Measurements from ENCODE around the gene ATG10. TPM values are rescaled to one million over a fixed set of nuclear protein-coding genes. Genes with fewer than 3 reads are reported as not detected.

Gene ATG10
- total RNA-seq, 1 experiment from 2014 or later: 7.6 TPM

GRCh38 chr5:82074950-82075349, 103.1 kb downstream of the ATG10 start:
- no peaks in the 10 kb centered on the region for H3K27me3 ChIP-seq (ENCODE audit: insufficient read depth, low read length)
- Mint-ChIP-seq H3K27me3 (ENCODE audit: low read depth) (no peaks in the 10 kb centered on the region), H3K9me3 (peaks cover 5 to 9% of the 10 kb centered on the region in 2 experiments; a peak in 4 of 5 replicates), H3K4me3 (no peak overlapping the region), H3K36me3 (ENCODE audit: insufficient read depth in 1 of 3, low read depth in 3 of 3) (peaks cover 10 to 21% (median 13%) of the 10 kb centered on the region in 3 experiments), H3K4me1 (peaks cover 7% of the 10 kb centered on the region in 2 experiments), H3K27ac (peak overlapping the region in 1 of 3 experiments; percentile 62; a peak in 1 of 7 replicates)
- no peak overlapping the region for H2BK12ac ChIP-seq (ENCODE audit: insufficient read length, low read depth, low read length)
- no peak overlapping the region for H4K91ac ChIP-seq (ENCODE audit: insufficient read length, low read depth, low read length)
- H3K79me2 ChIP-seq (ENCODE audit: insufficient read depth, low read length): no peaks in the 10 kb centered on the region
- no peak overlapping the region for H3T11ph ChIP-seq (ENCODE audit: low read length)
- no peaks in the 10 kb centered on the region for H3K23me2 ChIP-seq (ENCODE audit: insufficient read length, low read depth, low read length, poor library complexity, severe bottlenecking)
- H3K18ac ChIP-seq (ENCODE audit: insufficient read length, low read depth, low read length): no peak overlapping the region
- no peak for DNase-seq
- H3K4me2 ChIP-seq (ENCODE audit: insufficient read depth, insufficient read length, low read length): no peak overlapping the region
- H4K5ac ChIP-seq (ENCODE audit: insufficient read length, low read depth, low read length): no peak overlapping the region
- no peak overlapping the region for H3K14ac ChIP-seq (ENCODE audit: insufficient read depth, low read length)
- H2BK15ac ChIP-seq (ENCODE audit: low read depth, low read length): no peak overlapping the region
- H2AFZ ChIP-seq (ENCODE audit: low read length): no peak overlapping the region
- no peak overlapping the region for H3K56ac ChIP-seq (ENCODE audit: insufficient read length, low read depth, low read length)
- H3K4ac ChIP-seq (ENCODE audit: low read depth, low read length): no peak overlapping the region
- no peaks in the 10 kb centered on the region for H3K9me3 ChIP-seq (ENCODE audit: control insufficient read depth, low read depth, low read length)
- H3K27ac ChIP-seq (ENCODE audit: insufficient read length, low read depth, low read length): no peak overlapping the region
- H2BK120ac ChIP-seq (ENCODE audit: low read depth, low read length, poor library complexity, severe bottlenecking): no peak overlapping the region
- H3K79me1 ChIP-seq (ENCODE audit: insufficient read depth, low read depth, low read length, poor library complexity, severe bottlenecking): no peaks in the 10 kb centered on the region
- H4K8ac ChIP-seq (replicated peaks; ENCODE audit: insufficient read length, low read depth, low read length): no peak overlapping the region
- no peak for TF ChIP-seq CTCF (conservative IDR thresholded peaks at IDR 0.05)
- H3K9ac ChIP-seq (ENCODE audit: extremely low read depth, insufficient read length, low read length): no peak overlapping the region
- H3K4me1 ChIP-seq (ENCODE audit: insufficient read depth, low read length): no peaks in the 10 kb centered on the region
- H3K23ac ChIP-seq (ENCODE audit: insufficient read length, low read depth, low read length): no peak overlapping the region
- no peak overlapping the region for H2BK20ac ChIP-seq (ENCODE audit: low read depth, low read length, poor library complexity, severe bottlenecking)
- no peaks in the 10 kb centered on the region for H4K20me1 ChIP-seq (ENCODE audit: control insufficient read depth, insufficient read depth, insufficient read length)
- H2BK5ac ChIP-seq (ENCODE audit: insufficient read length, low read length): no peak overlapping the region
- WGBS (ENCODE audit: extremely low coverage, insufficient read length, low lambda C conversion rate): no CpG with 5 or more reads among the region's 2 CpGs
- no peak overlapping the region for H2AK5ac ChIP-seq (ENCODE audit: insufficient read length, low read length)

Data from H9 (cell line).